Measurements from ENCODE around the gene SIGLEC6. TPM values are rescaled to one million over a fixed set of nuclear protein-coding genes. Genes with fewer than 3 reads are reported as not detected.
"Not testable (repeated sequence)": the region's sequence is repeated elsewhere in the genome, so short reads cannot be mapped to it uniquely, and the experiment has no call there.

The SIGLEC6 gene
- total RNA-seq, 1 donor from 2014 or later = 1.2 TPM

DNA sequence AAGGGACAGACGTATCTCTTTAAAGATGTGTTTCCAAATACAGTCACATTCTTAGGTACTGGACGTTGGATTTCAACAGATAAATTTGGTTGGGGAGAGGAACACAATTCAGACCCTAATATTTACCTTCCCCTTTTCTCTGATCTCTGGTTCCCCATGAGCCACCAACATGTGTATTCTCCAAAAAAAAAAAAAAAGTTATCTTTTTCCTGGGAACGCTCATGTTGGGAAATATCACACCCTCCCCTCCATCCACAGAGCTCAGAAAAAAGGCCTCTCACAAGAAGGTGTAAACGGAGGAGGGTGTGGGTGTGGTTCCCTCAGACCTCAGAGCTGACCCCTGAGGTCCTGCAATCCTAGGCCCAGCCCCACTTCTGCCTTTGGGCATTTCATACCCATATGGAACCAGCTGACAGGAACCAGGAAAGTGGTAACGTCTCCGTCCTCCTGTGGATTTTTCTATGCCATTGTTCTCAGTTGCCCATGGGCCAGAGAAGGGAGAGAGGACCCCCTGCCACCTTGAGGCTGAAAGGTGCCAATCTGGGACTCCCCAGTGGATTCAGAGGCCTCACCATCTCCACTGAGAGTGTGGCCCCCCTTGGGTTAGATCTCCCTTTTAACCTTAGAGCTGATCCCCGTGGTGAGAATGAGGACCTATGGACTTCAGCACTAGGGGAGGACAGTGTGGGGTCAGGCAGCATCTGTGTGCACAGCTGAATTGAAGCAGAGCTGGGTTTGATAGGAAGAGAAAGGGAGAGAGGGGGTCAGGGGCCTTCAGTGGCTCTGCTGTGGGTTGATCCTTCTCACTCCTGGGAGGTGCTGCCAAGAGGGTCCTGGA lies 21.4 kb downstream of the SIGLEC6 start:
- intact Hi-C loops (cut with micrococcal nuclease) = no loop called here

GRCh38 chr19:51508059-51508733 lies 23.3 kb downstream of the SIGLEC6 start:
- intact Hi-C loops (cut with micrococcal nuclease) = no loop called here

DNA sequence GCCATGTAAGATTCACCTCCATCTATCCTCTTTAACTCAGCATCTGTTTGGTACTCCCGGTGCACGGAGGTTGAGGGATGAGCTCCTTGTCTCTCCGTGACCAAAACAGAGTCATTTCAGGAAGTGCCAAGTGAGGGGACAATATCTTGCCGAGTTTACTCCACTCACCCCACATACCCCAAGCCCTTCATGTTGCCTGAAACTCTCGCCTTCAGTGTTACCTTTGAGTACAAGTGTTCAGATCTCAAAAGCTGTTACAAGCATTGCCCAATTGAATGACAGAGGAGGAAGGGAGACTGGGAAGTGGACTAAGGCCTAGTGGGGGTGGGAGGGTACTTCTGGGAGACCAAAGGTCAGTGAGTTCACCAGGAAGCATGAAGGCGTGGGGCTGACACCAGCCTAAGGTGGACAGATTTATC lies 23.8 kb downstream of the SIGLEC6 start:
- intact Hi-C loops (cut with micrococcal nuclease) = no loop called here

DNA sequence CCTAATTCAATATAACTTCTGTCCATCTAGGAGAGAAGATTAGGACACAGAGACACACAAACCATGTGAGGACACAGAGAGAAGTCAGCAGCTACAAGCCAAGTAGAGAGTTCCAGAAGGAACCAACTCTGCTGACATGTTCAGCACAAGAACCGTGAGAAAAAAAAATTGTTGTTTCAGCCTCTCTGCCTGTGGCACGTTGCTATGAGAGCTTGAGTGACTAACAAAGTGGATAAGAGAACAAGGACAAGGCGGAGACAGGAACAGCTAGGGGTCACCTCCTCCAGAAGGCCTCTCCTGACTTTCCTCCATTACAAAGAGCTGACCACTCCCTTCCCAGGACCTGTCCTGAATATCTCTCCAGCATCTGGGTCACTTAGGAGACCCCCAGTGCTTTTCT lies 24.3 kb downstream of the SIGLEC6 start:
- intact Hi-C loops (cut with micrococcal nuclease) = no loop called here

DNA sequence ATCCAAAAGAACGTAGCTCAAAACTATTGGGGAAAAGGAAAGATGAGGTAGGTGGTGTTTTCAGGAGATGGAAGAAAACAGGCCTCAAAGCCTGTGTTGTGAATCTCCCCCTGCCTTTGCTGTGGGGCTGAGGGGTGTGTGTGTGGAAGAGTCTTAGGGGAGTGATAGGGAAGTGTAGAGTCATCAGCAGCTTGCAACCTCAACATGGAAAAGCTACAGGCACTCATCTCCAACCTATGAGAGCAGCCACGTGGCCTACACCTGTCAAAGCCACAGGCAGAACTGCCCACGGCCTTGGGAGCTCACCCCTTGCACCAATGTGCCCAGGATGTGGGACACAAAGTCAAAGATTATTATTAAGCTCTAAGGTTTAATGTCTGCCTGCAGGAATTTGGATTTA lies 25.6 kb downstream of the SIGLEC6 start:
- intact Hi-C loops (cut with micrococcal nuclease) = no loop called here

DNA sequence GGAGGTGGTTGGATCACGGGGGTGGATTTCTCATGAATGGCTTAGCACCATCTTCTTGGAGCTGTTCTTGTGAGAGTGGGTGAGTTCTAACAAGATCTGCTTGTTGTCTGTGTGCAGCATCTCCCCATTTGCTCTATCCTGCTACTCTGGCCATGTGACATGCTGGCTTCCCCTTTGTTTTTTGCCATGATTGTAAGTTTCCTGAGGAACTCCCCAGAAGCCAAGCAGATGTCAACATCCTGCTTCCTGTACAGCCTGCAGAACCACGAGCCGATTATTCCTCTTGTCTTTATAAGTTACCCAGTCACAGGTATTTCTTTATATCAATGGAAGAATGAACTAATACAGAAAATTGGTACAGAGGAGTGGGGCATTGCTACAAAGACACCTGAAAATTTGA lies 27.6 kb downstream of the SIGLEC6 start:
- intact Hi-C loops (cut with micrococcal nuclease) = no loop called here

DNA sequence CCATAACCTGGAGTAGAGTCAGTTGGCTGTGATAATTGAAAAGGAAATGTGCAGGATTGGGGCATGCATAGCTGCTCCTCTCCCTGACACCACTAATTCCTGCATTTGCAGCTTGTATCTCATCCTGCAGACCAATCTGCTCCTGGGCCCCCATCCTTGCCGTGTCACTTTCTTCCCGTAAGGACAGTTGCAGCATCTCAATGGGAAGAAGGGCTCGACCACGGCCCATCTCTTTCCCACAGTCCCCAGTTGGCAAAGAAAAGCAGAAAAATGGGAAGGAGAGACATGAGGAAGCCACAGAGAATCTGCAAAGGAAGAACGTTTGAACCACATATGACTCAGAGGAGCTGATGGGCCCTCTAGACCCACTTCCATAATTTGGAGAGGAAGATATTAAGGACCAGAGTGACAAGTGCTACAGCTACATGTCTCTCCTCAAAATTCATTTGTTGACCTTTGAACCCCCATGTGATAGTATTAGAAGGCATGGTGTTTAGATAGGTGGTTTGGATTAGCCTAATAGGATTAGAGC lies 28.1 kb downstream of the SIGLEC6 start:
- intact Hi-C loops (cut with micrococcal nuclease) = no loop called here

DNA sequence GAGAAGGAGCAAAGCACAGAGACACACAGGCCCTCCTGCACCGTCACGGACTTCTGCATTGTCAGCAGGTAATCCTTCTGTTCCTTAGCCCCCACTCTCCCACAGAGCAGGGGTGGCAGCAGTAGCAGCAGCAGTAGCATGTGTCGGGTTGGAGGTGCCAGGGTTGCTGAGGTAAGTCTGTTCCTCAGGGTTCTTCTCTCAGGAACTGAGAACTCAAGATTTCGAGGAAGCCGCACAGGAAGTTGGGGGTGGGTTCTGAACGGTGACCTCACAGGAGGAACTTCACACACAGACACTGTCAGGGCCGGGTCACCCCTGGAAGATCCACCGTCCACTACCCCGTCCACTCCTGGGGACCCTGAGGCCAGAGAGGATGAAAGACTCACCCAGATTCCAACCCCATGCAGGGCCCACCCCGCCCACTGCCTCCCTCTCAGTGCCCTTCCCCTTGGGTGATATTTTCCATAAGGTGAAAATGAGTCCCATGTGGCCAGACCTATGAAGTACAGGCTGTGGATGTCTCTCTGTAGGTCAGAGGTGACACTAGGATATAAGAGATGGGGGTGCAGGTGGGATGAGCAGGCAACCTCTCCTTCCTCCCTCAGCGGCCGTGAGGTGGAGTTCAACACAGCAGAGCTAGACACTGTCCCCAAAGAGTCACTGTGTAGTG lies 29.7 kb downstream of the SIGLEC6 start, which contains the start of gene SIGLEC12:
TSS of gene SIGLEC12 (minus strand) at position 207 of the 670 bp plus-strand sequence. CDS start at position 140, 67 bp downstream.
- intact Hi-C loops (cut with micrococcal nuclease) = no loop called here

DNA sequence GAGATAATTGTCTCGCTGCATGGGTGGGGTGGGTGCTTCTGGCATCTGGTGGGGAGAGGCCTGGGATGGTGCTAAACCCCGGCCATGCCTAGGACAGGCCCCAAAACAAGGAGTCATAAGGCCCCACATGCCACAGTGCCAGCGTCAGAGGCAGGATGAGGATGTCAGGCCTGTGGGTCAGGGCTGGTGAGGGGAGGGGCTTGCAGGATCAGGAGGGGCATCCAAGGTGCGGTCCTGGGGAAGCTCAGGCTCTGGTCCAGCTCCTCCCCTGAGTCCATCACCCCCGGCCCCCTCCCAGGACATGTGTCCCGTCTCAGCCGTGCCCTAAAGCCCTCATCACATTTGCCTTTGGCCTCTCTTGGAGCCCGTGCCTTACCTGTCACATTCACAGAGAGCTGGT lies 30.5 kb downstream of the SIGLEC6 start:
- intact Hi-C loops (cut with micrococcal nuclease) = not testable (repeated sequence)

- intact Hi-C loops (cut with micrococcal nuclease) = no loop called here
Measured at GRCh38 chr19:51497666-51498065, 33.8 kb downstream of the SIGLEC6 start.

- intact Hi-C loops (cut with micrococcal nuclease) = no loop called here
Measured at GRCh38 chr19:51493776-51494175, 37.7 kb downstream of the SIGLEC6 start.

DNA sequence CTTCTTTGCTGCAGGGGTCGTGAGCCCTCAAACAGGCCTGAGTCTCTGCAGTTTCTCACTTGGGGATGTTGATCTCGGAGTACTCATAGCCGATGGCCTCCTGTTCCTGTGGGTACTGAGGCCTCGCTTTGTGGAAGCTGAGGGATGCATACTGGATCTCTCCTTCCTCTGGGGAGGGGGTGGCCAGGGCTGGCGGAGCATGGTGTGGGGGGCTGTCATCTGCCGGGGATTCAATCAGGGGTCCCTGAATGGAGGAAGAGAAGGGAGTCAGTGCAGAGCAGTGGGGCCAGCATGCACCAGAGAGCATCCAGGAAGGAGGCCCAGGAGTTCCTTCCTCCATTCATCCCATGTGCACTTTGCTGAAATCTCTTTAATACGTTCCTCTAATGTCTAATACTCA lies 39.9 kb downstream of the SIGLEC6 start:
- intact Hi-C loops (cut with micrococcal nuclease) = no loop called here

DNA sequence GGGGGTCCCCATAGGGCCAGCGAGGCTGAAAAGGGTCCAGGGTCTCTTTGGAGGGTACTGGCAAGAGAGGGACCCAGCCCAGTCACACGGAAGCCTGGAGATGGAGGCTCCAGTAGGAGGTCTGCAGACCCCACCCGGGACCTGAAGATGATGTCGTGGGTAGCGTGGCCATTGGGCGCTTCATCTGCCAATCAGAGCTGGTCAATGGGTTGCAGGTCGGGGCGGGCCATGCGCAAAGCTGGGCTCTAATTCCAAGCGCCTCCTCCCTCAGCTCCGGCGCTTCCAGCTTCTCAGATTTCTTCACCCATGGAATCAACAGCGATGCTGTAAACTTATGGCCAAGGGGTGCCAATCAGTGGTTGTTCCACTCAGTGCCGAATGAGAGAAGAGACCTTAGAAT lies 40.8 kb downstream of the SIGLEC6 start:
- intact Hi-C loops (cut with micrococcal nuclease) = no loop called here

DNA sequence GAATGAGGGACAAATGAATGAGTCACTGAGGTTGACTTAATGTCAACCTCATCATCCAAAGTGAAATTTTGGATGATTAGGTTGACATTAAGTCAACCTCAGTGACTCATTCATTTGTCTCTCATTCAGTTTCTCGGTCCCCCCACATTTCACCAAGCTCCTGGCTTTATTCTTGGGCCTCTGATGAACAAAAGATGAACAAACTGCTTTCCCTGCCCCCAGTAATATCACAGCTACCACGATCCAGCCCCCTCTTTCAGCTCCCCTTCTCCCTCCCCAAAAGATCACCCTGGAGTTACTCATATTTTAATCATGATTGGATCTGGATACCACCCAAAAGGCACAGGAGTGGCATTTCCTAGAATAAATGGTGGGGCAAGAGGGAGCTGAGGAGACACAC lies 42.4 kb downstream of the SIGLEC6 start:
- intact Hi-C loops (cut with micrococcal nuclease) = no loop called here

GRCh38 chr19:51488491-51488890 lies 43.0 kb downstream of the SIGLEC6 start:
- intact Hi-C loops (cut with micrococcal nuclease) = no loop called here

DNA sequence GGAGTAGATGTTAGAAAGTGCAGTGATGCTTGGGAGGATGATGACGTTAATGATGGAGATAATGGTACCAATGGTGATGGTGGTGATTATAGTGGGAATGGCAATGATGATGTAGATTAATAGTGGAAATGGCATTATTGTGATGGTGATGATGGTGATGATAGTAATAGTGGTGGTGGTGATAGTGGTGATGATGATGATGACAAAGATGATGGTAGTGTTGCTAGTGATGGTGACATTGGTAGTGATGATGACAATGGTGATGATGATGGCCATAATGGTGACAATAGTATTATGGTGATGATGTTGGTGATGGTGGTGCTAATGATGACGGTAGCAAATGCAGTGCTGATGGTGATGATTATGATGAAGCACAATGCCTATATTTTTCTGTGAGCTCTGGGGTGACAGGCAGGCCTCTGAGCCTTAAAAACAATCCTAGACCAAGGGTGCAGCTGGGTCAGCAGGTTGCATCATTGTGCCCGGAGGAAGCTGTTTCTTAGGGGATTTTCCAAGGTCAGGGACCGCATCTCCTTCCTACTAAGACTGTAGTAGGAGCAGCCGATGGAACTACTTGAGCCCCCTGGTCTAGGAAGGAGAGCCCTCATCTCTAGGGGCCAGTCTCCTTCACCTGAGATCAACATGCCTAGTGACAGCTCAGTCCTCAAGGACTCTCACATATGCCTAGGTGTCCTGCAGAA lies 45.4 kb downstream of the SIGLEC6 start:
- intact Hi-C loops (cut with micrococcal nuclease) = no loop called here

DNA sequence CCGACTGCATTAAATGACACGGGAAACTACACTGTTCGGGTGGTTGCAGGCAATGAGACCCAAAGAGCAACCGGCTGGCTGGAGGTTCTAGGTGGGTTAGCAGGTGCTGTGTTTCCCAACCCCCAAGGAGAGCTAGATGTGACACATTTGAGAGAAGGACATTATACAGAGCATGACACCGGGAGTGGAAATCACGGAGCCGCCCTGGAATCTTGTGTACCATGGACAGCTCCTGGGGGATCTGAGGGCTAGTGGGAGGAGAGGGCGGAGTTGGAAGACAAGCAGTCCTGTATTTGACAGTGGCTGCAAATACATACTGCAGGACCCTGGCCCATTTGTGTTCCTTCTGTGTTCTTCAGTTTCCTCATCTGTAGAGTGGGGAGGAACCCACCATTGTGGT lies 50.9 kb downstream of the SIGLEC6 start:
- intact Hi-C loops (cut with micrococcal nuclease) = no loop called here

GRCh38 chr19:51479531-51480331 lies 51.7 kb downstream of the SIGLEC6 start:
- intact Hi-C loops (cut with micrococcal nuclease) = no loop called here

DNA sequence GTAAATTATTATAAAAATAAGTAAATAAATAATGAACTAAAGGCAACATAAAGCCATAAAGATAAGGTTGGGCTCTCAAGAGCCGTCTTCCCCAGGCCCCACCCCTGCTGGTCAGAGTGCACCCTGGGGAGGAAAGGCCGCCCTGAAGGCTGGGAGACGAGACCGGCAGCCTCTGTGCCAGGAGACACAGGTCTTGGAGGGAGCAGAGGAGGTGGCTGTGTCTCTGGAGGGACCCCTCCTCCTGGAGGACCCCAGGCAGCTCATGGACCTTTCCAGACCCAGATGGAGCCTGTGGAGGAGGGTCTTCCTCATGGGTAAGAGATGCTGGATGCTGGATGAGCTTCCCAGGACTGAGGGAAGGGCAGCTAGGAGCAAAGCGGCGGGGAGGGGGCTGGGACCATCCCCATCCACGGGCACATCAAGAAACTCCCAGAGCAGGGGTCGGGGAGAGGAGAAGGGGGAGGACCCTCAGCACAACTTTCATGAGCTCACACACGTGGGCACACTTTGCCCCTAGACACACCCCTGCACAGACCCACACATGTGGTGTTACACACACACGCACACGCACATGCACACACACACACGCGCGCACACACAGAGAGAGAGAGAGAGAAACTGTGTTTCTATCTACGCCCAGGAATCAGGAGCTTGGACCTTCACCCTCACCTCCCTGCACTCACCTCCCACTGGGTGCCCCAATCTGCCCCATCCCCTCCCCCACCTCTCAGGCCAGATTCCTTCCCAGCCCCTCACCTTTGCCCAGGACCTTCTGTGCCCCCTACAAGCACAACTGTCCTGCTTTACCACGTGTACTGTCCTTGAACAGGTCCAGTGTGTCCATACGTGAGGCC lies 52.9 kb downstream of the SIGLEC6 start, which contains the start of gene CEACAM18:
TSS of gene CEACAM18 (plus strand) at position 159 of the 854 bp plus-strand sequence.
- intact Hi-C loops (cut with micrococcal nuclease) = no loop called here
